ENCODE measurements around the gene SUGCT.
"Not testable (repeated sequence)": the region's sequence is repeated elsewhere in the genome, so short reads cannot be mapped to it uniquely, and the experiment has no call there.

The SUGCT gene

GRCh38 chr7:40239755-40240303 is 105.0 kb downstream of the SUGCT start:
- Histone ChIP-seq H3K4me1 (no peaks in the 10 kb centered on the region), H3K36me3 (no peaks in the 10 kb centered on the region), H3K27me3 (no peaks in the 10 kb centered on the region), H3K4me2 (no peak overlapping the region), H3K4me3 (no peak overlapping the region), H3K9me3 (no peaks in the 10 kb centered on the region), H4K20me1 (no peaks in the 10 kb centered on the region), H3K9ac (no peak overlapping the region), H3K27ac (no peak overlapping the region)
- no peak for TF ChIP-seq Cebpa-rat (IDR thresholded peaks at IDR 0.05)

DNA sequence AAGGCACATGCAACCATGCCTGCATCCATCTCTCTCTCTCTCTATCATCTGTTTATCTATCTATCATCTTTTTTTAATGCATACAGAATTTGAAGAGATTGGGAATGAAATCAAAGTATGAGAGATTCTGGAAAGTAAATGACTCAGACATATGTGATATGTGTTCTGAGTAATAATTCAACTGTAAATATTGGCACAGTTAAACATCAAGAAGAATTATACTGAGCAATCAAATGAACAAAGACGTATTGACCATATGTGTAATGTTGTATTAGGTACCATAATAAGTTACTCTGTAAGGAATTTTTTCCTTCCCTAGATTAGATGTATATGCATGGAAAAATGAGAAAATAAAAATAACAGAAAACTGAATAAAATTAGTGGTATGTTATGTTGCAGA is 108.3 kb downstream of the SUGCT start:
- Histone ChIP-seq H3K36me3 (no peaks in the 10 kb centered on the region), H3K9me3 (no peaks in the 10 kb centered on the region), H3K4me3 (no peak overlapping the region), H3K9ac (no peak overlapping the region), H3K27me3 (no peaks in the 10 kb centered on the region), H3K4me1 (no peaks in the 10 kb centered on the region), H4K20me1 (no peaks in the 10 kb centered on the region), H3K27ac (no peak overlapping the region), H3K4me2 (no peak overlapping the region)
- TF ChIP-seq Cebpa-rat (IDR thresholded peaks at IDR 0.05) = no peak

GRCh38 chr7:40244226-40244625 is 109.4 kb downstream of the SUGCT start:
- Histone ChIP-seq H3K36me3 (no peaks in the 10 kb centered on the region), H3K27me3 (no peaks in the 10 kb centered on the region), H3K27ac (no peak overlapping the region), H4K20me1 (no peaks in the 10 kb centered on the region), H3K4me1 (no peaks in the 10 kb centered on the region), H3K9me3 (no peaks in the 10 kb centered on the region), H3K9ac (no peak overlapping the region), H3K4me2 (no peak overlapping the region), H3K4me3 (no peak overlapping the region)
- TF ChIP-seq Cebpa-rat (IDR thresholded peaks at IDR 0.05) = no peak

DNA sequence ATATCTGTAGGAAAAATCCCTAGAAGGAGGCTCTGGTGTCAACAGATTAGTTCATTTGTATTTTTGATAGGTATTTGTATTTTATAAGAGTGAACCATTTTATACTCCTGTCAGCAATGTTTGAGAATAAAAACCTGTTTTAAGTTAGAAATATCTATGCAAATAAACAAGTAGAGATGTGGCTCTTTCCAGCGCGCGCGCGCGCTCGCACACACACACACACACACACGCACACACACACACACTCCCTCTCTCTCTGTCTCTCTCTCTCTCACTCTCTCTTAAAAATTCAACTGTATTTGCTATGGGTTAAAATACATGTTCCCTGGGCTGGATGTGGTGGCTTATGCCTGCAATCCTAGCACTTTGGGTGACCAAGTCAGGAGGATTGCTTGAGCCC is 113.9 kb downstream of the SUGCT start:
- Histone ChIP-seq H4K20me1 (no peaks in the 10 kb centered on the region), H3K4me3 (no peak overlapping the region), H3K9me3 (no peaks in the 10 kb centered on the region), H3K27ac (no peak overlapping the region), H3K9ac (no peak overlapping the region), H3K4me1 (no peaks in the 10 kb centered on the region), H3K27me3 (no peaks in the 10 kb centered on the region), H3K4me2 (no peak overlapping the region), H3K36me3 (no peaks in the 10 kb centered on the region)
- no peak for TF ChIP-seq Cebpa-rat (IDR thresholded peaks at IDR 0.05)

DNA sequence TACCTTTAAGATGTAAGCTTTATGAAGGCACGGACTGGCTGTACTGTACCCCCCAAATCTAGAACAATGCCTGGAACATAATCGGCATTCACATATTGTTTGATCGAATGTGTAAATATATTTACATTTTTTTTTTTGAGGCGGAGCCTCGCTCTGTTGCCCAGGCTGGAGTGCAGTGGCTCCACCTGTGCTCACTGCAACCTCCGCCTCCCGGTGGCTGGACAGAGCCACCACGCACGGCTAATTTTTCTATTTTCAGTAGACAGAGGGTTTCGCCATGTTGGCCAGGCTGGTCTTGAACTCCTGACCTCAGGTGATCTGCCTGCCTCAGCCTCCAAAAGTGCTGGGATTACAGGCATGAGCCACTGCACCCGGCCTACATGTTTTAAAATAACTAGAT is 118.6 kb downstream of the SUGCT start:
- not testable (repeated sequence) for H3K4me1 ChIP-seq

GRCh38 chr7:40263752-40264390 is 129.1 kb downstream of the SUGCT start:
- no peak for TF ChIP-seq Cebpa-rat (IDR thresholded peaks at IDR 0.05)
- Histone ChIP-seq H3K27me3 (no peaks in the 10 kb centered on the region), H3K4me1 (no peaks in the 10 kb centered on the region), H3K4me3 (no peak overlapping the region), H3K36me3 (no peaks in the 10 kb centered on the region), H4K20me1 (no peaks in the 10 kb centered on the region), H3K9me3 (no peaks in the 10 kb centered on the region), H3K27ac (no peak overlapping the region), H3K4me2 (no peak overlapping the region), H3K9ac (no peak overlapping the region)

More for the DNA sequence above, 118.6 kb downstream of the SUGCT start:
- not testable (repeated sequence) for H3K27ac ChIP-seq, H3K9ac ChIP-seq, H3K27me3 ChIP-seq, H3K4me3 ChIP-seq, H3K9me3 ChIP-seq, H4K20me1 ChIP-seq, H3K4me2 ChIP-seq, H3K36me3 ChIP-seq

DNA sequence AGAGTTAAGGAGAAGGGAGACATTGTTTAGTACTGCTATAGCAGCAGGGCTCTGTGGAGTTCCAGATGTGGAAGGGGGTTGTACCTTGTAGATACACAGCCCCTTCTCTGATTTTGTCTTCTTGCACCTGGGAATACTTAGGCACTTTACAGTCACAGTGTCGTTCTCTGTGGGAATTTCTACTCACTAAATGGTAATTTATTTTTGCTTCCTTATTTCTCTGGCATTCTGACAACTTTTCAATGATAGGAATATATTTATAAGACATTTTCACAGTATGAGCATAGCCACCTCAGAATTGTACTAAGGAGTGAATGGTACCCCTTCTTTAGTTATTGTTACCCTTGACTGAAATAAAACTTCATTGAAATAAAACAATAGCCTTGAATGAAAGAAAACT is 132.8 kb downstream of the SUGCT start:
- no peak overlapping the region for H3K27ac ChIP-seq
- no peaks in the 10 kb centered on the region for H3K27me3 ChIP-seq
- H3K4me2 ChIP-seq = no peak overlapping the region

DNA sequence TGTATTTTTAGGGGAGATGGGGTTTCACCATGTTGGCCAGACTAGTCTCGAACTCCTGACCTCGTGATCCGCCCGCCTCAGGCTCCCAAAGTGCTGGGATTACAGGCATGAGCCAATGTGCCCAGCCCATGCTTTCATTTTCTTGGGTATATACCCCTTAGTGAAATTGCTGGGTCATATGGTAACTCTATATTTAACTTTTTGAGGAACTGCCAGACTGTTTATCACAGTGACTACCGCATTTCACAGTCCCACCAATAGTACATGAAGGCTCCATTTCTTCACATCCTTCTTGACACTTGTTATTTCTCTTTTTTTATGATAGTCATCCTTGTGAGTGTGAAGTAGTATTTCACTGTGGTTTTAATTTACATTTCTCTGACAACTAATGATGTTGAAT is 134.0 kb downstream of the SUGCT start:
- not testable (repeated sequence) for H3K9ac ChIP-seq, H3K9me3 ChIP-seq, H4K20me1 ChIP-seq, H3K27ac ChIP-seq, H3K4me3 ChIP-seq, H3K4me1 ChIP-seq, H3K27me3 ChIP-seq, H3K4me2 ChIP-seq, H3K36me3 ChIP-seq

More for the DNA sequence above, 132.8 kb downstream of the SUGCT start:
- Histone ChIP-seq H4K20me1 (no peaks in the 10 kb centered on the region), H3K4me1 (no peaks in the 10 kb centered on the region), H3K9me3 (no peaks in the 10 kb centered on the region), H3K4me3 (no peak overlapping the region), H3K36me3 (no peaks in the 10 kb centered on the region), H3K9ac (no peak overlapping the region)
- TF ChIP-seq Cebpa-rat (IDR thresholded peaks at IDR 0.05) = no peak

- no peaks in the 10 kb centered on the region for H3K36me3 ChIP-seq
- no peak overlapping the region for H3K4me2 ChIP-seq
- no peaks in the 10 kb centered on the region for H3K27me3 ChIP-seq
- H4K20me1 ChIP-seq = no peaks in the 10 kb centered on the region
- no peak overlapping the region for H3K27ac ChIP-seq
- no peaks in the 10 kb centered on the region for H3K9me3 ChIP-seq
- no peak overlapping the region for H3K9ac ChIP-seq
- H3K4me1 ChIP-seq = no peaks in the 10 kb centered on the region
- no peak for TF ChIP-seq Cebpa-rat (IDR thresholded peaks at IDR 0.05)
- no peak overlapping the region for H3K4me3 ChIP-seq
Observed at GRCh38 chr7:40276061-40276460, 141.3 kb downstream of the SUGCT start.

DNA sequence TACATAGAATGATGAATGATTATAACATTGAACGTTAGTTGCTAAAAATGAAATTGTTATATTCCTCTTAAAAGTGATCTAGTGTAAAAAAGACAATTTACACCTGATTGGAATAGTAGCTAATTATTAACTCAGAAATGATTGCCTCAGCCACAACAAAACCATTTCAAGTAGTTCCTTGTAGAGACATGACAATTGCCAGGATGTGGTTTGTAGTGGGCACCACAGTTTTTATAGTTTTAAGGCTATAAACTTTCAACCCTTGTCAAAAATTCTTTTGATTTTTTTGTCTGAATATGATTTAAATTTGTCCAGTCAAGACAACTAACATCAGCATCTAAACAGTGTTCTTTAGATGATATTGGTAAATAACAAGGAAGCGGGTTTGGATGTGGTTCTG is 145.2 kb downstream of the SUGCT start:
- no peak overlapping the region for H3K4me3 ChIP-seq
- H4K20me1 ChIP-seq = no peaks in the 10 kb centered on the region
- TF ChIP-seq Cebpa-rat (IDR thresholded peaks at IDR 0.05) = no peak
- H3K9ac ChIP-seq = no peak overlapping the region
- H3K36me3 ChIP-seq = no peaks in the 10 kb centered on the region
- no peak overlapping the region for H3K4me2 ChIP-seq
- no peaks in the 10 kb centered on the region for H3K27me3 ChIP-seq
- peaks cover 6% of the 10 kb centered on the region; the same call in 1 of the 2 replicates for H3K9me3 ChIP-seq
- no peak overlapping the region for H3K27ac ChIP-seq
- no peaks in the 10 kb centered on the region for H3K4me1 ChIP-seq

- H3K4me1 ChIP-seq = no peaks in the 10 kb centered on the region
- no peak overlapping the region for H3K4me2 ChIP-seq
- H3K27ac ChIP-seq = no peak overlapping the region
- H4K20me1 ChIP-seq = no peaks in the 10 kb centered on the region
- no peak for TF ChIP-seq Cebpa-rat (IDR thresholded peaks at IDR 0.05)
- H3K36me3 ChIP-seq = no peaks in the 10 kb centered on the region
- H3K9me3 ChIP-seq = peaks cover 6% of the 10 kb centered on the region; the same call in 1 of the 2 replicates
- no peak overlapping the region for H3K4me3 ChIP-seq
- H3K9ac ChIP-seq = no peak overlapping the region
- H3K27me3 ChIP-seq = no peaks in the 10 kb centered on the region
Observed at GRCh38 chr7:40282858-40283257, 148.1 kb downstream of the SUGCT start.
